HG02943 (cell line): Measurements from ENCODE around the gene GZF1.

Experiments used
- ATAC-seq: cut with Tn5 transposase; IDR thresholded peaks from one replicate; pipeline ENCODE4 v1.9.1; 2021; ENCODE audit warnings: mild to moderate bottlenecking, low read depth, moderate library complexity; ENCODE audit not compliant: unreplicated experiment

Gene GZF1

DNA sequence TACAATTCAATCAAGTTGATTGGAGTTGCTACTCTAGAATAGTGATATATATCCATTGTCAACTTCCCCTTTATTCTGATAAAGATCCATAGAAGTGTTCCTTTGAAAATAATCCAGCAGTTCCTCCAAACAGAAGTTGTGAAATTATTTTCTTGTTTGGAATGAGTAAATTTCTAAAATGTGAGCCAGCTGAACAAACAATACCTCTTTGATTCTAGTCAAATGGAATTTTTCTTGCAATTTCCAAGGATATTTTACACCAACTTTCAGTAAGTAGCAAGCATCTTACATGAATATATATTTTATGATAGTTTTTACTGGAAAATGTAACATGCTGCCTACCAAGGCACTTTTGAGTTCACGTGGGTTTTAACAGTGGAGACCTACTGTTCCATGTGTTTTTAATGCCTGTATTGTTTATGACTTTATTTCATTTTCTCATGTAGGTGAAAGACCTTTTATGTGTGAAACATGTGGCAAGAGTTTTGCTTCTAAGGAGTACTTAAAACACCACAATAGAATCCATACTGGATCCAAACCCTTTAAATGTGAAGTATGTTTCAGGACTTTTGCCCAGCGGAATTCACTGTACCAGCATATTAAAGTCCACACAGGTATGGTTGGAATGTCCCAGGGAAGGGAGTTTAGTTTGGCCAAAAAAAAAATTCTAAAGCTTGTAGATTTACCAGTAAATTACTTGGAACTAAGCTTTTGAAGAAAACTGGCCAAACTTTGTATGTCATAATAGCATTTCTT, 6.5 kb downstream of the GZF1 start:
- no peak for ATAC-seq

DNA sequence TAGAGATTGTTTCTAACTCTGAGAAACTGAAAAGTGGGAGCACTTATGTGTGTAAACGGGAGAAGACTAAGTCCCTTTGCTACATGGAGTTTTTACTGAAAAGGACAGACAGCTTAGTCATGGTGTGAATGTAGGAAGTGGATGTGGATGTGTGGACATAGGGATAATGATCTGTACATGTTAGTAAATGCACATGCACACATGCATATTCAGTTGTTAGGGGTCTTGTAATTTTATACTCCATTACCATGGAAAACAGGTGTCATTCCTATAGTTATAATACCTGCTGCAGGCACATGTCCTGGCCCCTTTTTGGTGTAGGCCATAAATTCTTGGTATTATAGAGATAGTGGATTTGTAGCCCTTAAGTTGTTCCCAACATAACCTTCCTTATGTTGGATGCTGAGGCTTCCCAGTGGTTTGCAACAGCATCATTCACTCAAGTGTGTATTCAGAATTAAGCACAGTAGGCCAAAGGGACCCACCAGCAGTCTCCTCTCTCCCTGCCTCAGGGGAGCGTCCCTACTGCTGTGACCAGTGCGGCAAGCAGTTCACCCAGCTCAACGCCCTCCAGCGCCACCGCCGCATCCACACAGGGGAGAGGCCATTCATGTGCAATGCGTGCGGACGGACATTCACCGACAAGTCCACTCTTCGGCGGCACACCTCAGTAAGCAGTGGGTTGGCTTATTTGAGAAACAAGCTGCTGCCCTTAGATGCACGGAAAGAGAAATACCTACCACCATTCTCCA, 7.3 kb downstream of the GZF1 start:
- no peak for ATAC-seq

DNA sequence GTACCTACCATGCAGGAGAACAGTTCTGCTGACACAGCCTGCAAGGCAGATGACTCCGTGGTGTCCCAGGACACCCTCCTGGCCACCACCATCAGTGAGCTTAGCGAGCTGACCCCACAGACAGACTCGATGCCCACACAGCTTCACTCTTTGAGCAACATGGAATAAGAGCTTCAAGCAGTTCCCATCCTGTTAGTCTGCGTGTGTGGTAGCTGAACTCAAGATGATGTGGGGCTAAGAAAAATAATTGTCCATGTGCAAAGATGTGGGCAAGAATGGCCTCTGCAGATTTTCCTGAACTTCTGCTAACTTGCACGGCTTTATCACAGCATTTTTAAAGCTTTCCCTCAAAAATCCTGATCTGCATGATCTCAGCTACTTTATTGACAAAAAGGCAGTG, 8.3 kb downstream of the GZF1 start:
- ATAC-seq, result no peak

DNA sequence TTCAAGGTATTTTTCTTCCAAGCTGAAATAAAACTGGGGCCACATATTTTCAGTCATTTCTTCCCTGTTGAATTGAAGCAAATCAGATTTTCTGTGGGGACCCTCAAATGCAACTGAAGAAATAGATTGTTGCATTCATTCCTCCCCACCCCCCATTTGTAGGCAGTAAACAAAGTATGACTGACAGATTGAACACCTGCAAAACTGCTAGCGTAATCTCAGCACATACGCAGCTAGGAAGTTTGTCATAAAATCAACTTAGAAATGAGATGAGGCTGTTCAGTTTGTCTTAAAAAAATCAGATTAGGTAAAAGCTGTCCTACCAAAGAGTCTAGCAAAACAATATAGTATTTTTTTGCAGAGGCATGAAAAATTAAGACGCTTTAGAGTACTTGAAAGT, 8.9 kb downstream of the GZF1 start:
- no peak for ATAC-seq

DNA sequence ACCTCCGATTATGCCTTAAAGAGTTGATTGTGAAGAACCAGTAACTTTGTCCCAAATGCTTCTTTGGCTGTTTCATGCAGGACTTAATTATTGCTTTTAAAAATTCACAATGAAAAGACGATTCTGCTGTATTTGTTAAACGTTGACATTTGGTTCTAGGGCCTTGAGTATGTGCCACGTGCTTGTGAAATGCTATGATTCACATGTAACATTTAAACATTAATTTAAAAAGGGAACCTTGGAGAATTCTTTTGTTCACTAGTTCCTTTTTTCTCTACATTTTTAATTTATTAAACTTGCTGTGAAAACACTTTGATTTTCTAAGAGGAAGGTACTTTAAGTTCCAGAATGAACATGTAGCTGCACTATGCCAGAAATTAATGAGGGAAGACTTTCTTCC, 9.5 kb downstream of the GZF1 start:
- ATAC-seq, result no peak

DNA sequence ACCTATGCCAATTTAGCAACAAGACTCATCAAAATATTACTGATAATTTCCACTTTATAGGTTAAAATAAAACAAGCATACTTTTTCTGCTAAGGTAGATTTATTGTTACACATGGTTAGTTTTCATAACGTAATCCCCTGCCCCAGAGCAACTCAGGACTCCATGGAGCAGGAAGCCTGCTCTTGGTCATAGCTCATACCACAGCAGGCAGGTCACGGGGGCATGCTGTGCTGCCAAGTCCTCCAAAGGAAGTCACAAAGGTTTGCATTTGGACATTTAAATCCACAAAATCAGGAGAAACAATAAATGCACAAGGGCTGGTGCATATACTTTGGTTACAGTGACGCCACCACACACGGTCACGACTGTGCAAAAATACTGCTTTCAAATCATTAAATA, 12.5 kb downstream of the GZF1 start:
- ATAC-seq, result no peak

DNA sequence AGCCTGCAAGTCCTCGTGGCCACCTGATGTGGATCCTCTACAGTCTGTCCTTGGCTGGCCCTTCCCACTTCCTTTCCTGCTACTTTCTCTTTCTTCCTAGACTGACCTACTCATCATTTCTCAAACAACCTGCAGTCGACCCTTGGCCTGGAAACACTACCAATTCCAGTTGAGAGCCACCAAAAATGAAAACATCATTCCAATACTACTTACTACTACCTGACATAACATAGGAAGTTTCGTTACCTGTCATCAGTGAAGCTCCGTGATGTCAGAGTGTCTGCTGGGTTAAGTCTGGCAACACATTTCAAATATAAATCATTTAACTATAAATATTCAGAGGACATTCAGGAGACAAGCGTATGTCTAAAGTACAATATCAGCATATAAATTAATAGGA, 13.8 kb downstream of the GZF1 start:
- no peak for ATAC-seq

DNA sequence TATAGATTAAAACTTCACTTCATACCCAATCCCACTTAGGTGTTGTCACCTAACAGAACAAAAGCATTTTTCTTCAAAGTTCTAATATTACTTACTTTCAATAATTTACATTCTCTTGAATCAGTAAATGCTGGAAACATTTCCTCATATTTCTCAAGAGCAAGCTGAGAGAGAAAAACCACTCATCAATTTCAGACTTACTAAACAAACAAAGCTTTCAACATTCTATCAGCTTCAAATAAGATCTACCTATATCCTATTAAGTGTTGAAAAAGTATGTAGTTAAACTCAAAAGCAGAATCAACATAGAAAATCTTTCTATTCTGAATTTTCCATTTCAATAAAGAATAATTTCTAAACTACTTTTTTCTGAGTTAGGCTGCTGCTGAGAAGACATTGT, 17.8 kb downstream of the GZF1 start:
- ATAC-seq, result no peak

DNA sequence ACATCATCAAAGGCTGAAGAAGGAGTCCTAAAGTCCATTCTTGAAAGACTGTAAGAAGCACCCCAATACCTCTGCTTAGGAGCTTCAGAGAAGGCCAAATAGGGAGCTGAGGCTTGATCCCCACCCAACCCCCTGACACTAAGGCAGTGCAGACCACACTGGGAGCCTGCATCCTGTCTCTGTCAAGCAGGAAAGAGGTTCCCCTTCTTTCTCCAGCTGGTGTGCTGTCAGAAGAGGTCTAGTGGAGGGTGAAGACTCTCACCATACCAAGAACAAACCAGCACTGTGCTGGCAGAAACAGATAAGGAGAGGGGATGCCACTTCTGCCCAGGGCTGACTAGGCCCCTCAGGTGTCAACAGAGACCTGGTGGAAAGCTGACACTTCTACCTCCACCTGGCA, 19.9 kb downstream of the GZF1 start:
- ATAC-seq, result no peak

DNA sequence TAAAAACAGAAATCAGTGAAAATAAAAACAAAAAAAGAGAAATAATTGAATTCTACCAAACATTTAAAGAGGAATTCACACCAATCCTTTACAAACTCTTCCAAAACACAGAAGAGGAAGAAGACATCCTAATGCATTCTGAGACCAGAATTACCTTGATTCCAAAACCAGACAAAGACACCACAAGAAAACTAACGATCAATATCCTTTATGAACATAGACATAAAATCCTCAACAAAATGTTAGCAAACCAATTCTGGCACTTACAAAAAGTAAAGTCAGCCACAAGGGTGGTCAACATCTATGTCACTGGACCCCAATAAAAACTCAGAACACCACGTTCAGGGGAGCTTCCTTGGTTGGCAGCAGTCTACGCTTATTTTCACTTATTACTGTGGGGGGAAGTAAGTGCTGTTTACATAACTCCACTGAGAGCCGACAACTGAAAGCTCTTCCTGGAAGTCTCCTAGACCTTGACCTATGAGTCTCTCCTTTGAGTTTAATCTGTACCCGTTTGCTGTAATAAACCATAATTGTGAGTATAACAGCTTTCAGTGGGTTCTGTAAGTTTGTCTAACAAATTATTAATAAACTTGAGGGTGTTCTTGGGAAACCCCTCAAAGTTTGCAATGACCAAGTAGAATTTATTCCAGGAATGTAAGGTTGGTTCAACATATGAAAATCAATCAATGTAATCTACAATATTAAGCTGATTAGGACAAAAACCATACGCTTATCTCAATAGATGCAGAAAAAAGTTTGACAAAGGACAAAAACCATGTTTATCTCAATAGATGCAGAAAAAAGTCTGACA, 24.5 kb downstream of the GZF1 start:
- ATAC-seq, result no peak

DNA sequence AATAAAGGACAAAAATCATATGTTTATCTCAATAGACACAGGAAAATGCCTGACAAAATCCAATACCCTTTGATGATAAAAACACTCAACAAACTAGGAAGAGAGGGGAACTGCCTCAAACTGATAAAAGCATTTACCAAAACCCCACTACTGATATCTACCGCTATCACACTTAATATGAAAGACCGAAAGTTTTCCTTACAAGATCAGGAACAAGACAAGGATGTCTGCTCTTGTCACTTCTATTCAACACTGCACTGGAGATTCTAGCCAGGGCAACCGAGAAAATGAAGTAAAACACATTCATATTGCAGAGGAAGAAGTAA, 25.1 kb downstream of the GZF1 start:
- ATAC-seq, result no peak

DNA sequence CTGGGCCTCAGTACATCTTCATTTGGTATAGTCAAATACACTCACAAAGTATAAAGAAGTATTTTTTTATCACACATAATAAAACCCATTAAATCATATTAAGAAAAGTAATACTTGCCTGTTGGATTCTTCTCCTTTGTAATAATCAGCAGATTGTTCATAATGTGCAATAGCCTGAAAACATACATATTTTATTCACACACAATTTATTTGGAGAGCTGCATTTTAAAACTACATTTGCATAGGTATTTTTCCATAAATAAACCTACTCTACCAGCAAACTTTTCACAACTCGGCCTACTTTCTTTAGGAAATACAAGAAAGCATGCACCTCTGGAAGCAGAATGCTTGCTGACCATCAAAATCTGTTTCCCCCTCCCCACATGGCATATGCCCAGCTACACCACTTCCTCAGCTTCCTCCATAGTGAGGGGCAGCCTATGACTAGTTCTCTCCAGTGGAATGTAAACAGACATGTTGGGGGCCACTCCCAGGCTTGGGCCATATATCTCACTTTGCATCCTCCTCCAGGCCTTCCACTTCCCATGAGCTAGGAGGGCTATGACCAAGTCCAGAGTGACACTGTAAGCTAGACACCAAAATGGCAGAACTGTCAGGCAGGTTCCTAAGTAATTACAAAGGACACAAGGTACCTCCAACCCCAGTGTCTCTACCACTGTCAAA, 28.3 kb downstream of the GZF1 start:
- no peak for ATAC-seq

DNA sequence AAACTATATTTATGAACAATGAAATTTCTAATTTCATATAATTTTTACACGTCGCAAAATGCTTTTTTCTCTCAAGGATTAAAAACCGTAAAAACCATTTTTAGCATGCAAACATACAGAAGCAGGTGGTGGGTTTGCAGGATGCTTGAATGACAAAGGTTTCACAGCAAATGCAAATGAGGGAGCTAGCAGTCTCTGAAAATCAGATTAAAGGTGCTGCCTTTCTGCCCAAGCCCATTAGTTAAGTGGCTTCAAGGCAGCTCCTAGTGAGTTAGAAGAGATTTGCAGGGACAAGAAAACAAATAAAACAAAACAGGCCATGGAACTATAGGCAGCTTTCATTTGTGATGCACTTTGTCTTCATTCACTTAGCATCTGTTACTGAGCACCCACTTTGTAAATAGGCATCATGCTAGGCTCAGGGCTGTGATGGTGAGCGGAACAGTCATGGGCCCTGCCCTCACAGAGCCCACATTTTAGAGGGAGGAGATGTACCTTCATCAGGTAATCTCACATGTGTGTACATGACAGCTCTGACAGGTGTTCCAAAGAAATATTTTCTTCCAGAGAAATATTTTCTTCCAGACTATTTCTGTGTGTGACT, 29.8 kb downstream of the GZF1 start:
- ATAC-seq, result no peak

DNA sequence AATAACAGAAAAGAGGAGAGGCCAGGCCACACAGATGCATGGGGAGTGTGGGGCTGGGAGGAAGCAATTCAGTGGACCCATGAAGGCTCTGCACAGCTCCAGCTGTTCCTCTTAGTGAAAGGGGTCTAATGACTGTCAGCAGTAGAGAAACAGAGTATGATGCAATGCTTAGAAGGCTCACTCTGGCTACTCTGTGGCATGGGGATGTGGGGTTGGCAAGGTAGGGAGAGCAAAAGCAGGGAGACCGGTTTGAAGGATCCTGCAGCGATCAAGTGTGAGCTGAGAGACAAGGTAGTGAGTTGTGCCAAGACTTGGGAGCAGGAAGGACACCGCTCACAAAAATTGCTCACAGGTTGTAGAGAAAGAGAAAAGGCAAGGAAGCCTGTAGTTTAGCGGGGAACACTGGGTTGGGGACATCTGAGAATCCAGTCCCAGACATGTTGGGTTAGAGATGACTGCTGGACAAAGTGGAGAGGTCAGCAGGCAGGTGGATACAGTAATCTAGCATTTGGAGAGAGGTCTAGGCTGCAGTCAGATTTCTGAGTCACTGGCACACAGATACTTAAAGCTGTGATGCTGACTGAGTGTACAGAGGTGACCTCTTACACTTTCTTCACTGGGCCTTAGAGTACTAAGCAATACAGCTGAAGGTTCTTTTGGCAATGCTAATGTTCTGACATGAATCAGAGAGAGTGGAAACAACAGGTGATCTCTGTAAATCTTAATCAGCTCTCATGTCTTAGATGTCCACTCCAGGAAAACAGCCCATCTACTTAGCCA, 32.2 kb downstream of the GZF1 start:
- no peak for ATAC-seq

DNA sequence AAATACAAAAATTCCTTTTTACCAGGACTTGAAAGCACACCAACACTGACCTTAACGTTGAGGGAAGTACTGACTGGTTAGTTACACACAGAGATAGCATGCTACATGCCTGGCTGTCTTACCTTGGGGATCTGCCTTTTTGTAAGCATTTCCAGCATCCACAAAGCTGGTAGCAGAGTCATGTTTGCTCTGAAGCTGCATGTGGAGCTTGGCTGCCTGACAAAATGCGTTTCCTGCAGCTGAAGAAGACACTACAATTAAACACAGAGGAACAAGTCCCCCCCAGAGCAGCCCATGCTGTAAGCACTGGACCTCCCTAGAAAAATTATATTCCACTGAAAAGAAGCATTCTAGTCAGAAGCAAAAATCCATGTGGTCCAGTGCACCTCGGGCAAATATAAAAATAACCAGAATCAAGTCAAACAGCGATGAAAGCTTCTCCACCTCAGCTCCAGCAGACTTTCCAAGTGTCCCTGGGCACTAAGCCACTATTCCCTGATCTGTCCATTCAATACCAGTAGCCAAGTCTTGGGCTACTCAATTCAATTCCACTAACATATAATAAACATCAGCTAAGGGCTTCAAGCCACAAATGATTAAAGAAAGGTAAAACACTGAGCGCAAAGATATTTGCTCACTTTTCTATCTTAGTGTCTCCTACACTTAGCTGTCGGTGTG, 35.1 kb downstream of the GZF1 start:
- ATAC-seq, result no peak

DNA sequence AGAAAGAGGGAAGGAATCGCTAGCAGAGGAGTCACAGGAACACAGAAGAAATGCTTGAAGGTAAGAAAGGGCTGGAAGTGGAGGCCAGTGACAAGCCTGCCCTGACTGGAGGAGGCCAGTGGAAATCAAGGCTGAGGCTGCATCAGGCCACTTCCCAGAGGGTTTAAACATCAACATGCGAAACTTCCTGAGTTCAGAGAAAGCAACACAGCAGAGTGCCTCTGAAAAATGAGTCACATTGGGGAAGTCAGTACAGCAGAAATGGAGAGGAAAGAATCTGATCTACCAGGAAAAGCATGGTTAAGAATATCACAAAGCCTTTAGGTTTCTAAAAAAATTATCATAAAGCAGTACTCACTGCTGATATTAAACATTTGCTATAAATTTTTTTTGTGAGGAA, 36.0 kb downstream of the GZF1 start:
- ATAC-seq, result no peak

DNA sequence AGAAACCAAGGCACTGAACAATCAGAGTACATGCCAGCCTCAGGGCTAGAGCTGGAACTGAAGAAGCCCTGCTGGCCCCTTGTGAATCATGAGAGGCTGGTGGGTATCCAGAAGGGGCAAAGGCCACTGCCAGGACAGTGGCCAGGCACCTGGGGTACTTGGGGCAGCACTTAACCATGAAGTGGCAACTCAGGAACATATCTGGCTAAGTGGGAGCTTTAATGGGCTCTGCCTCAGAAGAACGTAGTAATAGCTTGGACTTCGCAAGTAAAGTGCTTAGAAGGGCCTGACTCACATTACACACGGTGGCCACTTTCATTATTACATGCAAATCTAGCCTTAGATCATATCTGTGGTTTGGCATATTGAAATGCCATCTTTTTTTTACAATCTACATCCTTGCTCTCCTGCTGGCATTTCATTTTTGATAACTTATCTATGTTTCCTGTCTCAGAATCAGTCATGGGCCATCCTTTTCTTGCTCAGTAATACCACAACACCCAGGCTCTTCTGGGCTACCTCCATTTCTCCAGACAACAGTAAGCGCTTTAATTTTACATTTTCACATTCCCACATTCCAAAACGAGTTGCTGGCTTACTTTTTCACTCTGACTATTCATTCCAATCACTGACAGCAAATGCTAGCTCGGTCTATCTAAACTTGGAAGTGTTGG, 37.7 kb downstream of the GZF1 start:
- ATAC-seq, result no peak

DNA sequence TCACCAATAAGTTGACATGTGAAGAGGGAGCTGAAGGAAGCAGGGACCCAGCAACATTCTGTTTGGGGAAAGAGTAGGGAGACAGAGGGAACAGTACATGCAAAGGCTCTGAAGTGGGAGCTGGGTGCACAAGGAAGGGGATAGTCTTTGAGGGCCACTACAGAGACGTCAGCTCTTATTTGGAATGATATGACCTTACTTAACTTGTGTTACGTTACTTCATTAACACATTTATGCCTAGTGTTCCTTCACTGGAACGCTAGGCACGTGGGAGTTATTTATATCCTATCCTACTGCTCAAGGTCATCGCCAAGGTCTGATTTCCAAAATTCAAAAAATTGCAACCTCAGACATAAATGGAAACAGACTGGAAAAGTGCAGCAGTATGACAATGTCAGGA, 39.1 kb downstream of the GZF1 start:
- ATAC-seq, result no peak

DNA sequence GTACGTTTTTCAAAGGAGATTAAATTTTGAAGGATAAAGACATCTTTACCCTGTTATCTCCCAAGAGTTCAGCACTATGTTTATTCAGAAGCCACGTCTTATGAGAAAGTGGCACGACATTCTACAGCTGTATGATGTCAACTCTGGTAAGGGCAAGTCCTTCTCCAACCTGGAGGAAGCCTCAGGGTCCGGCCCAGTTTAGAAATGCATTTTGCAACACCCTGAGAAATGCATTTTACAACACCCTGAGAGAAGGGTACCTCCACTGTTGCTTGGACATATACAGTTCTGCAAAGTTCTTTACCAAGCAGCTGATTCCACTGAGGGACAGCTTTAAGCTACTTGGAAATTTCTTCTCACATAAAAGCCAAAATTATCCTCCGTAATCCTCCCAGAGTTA, 41.8 kb downstream of the GZF1 start:
- no peak for ATAC-seq
